CD4-positive, alpha-beta memory T cell (primary cell): ENCODE data around the gene SYTL3. TPM values are rescaled to one million over a fixed set of nuclear protein-coding genes. Genes with fewer than 3 reads are reported as not detected.
"Not testable (repeated sequence)": the region's sequence is repeated elsewhere in the genome, so short reads cannot be mapped to it uniquely, and the experiment has no call there.

Experiments
- CTCF ChIA-PET: fragments of 350-600 bp; sonication (Branson Sonifier 250); formaldehyde crosslinking; loops from one replicate; lab custom pipeline; 2021; ENCODE audit warnings: inconsistent platforms; ENCODE audit not compliant: partially characterized antibody; lab: Charles Lee
- POLR2A ChIA-PET: fragments of 350-600 bp; sonication (Branson Sonifier 250); formaldehyde crosslinking; loops from one replicate; lab custom pipeline; 2021; ENCODE audit not compliant: partially characterized antibody; lab: Charles Lee
- DNase-seq, 5 donors: peaks; one replicate each; pipeline versions ENCODE4 v3.0.0 to v3.0.0-alpha.2; 2020 to 2022; ENCODE audit warnings: mixed read lengths in 1 of 5
- H3K27ac ChIP-seq: one replicate; pipeline ENCODE4 v1.7.0; 2013; ENCODE audit warnings: low read depth, low read length
- H3K27me3 ChIP-seq: 2 replicates; pipeline ENCODE4 v1.7.0; 2013; ENCODE audit warnings: mild to moderate bottlenecking, low read length, moderate library complexity; ENCODE audit not compliant: insufficient read depth
- H3K36me3 ChIP-seq: 2 replicates; pipeline ENCODE4 v1.7.0; 2013; ENCODE audit warnings: mild to moderate bottlenecking, low read length, moderate library complexity; ENCODE audit not compliant: insufficient read depth
- H3K4me1 ChIP-seq: 2 replicates; pipeline ENCODE4 v1.7.0; 2013; ENCODE audit warnings: mild to moderate bottlenecking, low read length, moderate library complexity; ENCODE audit not compliant: insufficient read depth
- H3K4me3 ChIP-seq, 2 donors: one replicate each; pipeline ENCODE4 v1.7.0; 2013; ENCODE audit warnings: low read length in 2 of 2, mild to moderate bottlenecking in 1 of 2
- H3K9me3 ChIP-seq, 2 donors: one replicate each; pipeline ENCODE4 v1.7.0; 2013; ENCODE audit warnings: low read length in 2 of 2, control low read depth in 1 of 2; ENCODE audit not compliant: control insufficient read depth in 1 of 2
- H3K27ac Mint-ChIP-seq, 7 donors: one replicate each; pipeline ENCODE4 v1.8.0; 2020 to 2021; ENCODE audit warnings: mixed read lengths in 7 of 7, mild to moderate bottlenecking in 6 of 7, inconsistent platforms in 3 of 7, moderate library complexity in 3 of 7
- H3K27me3 Mint-ChIP-seq, 2 donors: one replicate each; pipeline ENCODE4 v1.8.0; 2020 to 2021; ENCODE audit warnings: mixed read lengths in 2 of 2
- H3K36me3 Mint-ChIP-seq, 2 donors: one replicate each; pipeline ENCODE4 v1.8.0; 2020 to 2021; ENCODE audit warnings: mixed read lengths in 2 of 2, inconsistent platforms in 1 of 2, mild to moderate bottlenecking in 1 of 2
- H3K4me1 Mint-ChIP-seq, 4 donors: one replicate each; pipeline ENCODE4 v1.8.0; 2020 to 2021; ENCODE audit warnings: mixed read lengths in 4 of 4, mild to moderate bottlenecking in 1 of 4
- H3K4me3 Mint-ChIP-seq, 8 donors: one replicate each; pipeline ENCODE4 v1.8.0; 2020 to 2021; ENCODE audit warnings: mixed read lengths in 8 of 8, mild to moderate bottlenecking in 7 of 8, moderate library complexity in 6 of 8, inconsistent platforms in 3 of 8
- H3K9me3 Mint-ChIP-seq, 8 donors: one replicate each; pipeline ENCODE4 v1.8.0; 2020 to 2021; ENCODE audit warnings: mixed read lengths in 8 of 8, mild to moderate bottlenecking in 5 of 8, inconsistent platforms in 3 of 8, moderate library complexity in 1 of 8
- intact Hi-C: fragments of 100-400 bp; cut with micrococcal nuclease; formaldehyde crosslinking; loops from one replicate; pipeline ENCODE4 v1.15.1; 2023
- polyA plus RNA-seq, 2 donors: library from polyadenylated mRNA; unstranded; fragments of 300-500 nt; fragmentation: Illumina TruSeq; gene quantifications; one replicate each; pipeline ENCODE4 v1.2.3, GENCODE V29; 2021
- total RNA-seq, 2 experiments: library from RNA; stranded (reverse); gene quantifications; one replicate each; pipeline ENCODE4 v1.2.3, GENCODE V29; 2021

The SYTL3 gene
- total and polyA plus RNA-seq, 4 experiments from 2014 or later = 11.9 to 24.3 (median 17.8) TPM

- H3K4me3 ChIP-seq, DNase-seq, H3K27ac ChIP-seq, H3K27me3 ChIP-seq, POLR2A ChIA-PET, H3K9me3 ChIP-seq, intact Hi-C loops, H3K4me1 Mint-ChIP-seq, H3K4me1 ChIP-seq, H3K9me3 Mint-ChIP-seq, H3K27me3 Mint-ChIP-seq, H3K4me3 Mint-ChIP-seq, H3K36me3 ChIP-seq: not testable (repeated sequence)
- CTCF ChIA-PET = interaction anchor here (0.6 to 3.9 kb wide), 5 partner anchors 10 to 474 kb away, joined by 3 to 17 read pairs (median 7); no protein-coding TSS in a partner anchor
- peaks cover 32 to 51% of the 10 kb centered on the region in 2 donors for H3K36me3 Mint-ChIP-seq
- peak overlapping the region in 1 of 7 donors; percentile 3 for H3K27ac Mint-ChIP-seq
Observed at GRCh38 chr6:158672119-158672518, 22.3 kb downstream of the SYTL3 start.

- H3K9me3 ChIP-seq = no peaks in the 10 kb centered on the region
- ChIA-PET CTCF (interaction anchor here (1.6 to 3.9 kb wide), 5 partner anchors 11 to 474 kb away, joined by 4 to 17 read pairs (median 7); no protein-coding TSS in a partner anchor), POLR2A (interaction anchor here (0.7 kb wide), 1 partner anchor 126 kb away, joined by 3 read pairs; no protein-coding TSS in a partner anchor)
- no peaks in the 10 kb centered on the region for H3K36me3 ChIP-seq
- H3K27me3 ChIP-seq = no peaks in the 10 kb centered on the region
- Mint-ChIP-seq H3K27ac (peak overlapping the region in 3 of 7 donors; percentile 12 to 52 (median 37)), H3K4me1 (peaks cover 4 to 6% (median 6%) of the 10 kb centered on the region in 4 donors), H3K36me3 (peaks cover 26 to 46% of the 10 kb centered on the region in 2 donors), H3K9me3 (peaks cover 0 to 2% (median 0%) of the 10 kb centered on the region in 8 donors), H3K27me3 (no peaks in the 10 kb centered on the region), H3K4me3 (no peak overlapping the region)
- H3K27ac ChIP-seq = no peak overlapping the region
- H3K4me1 ChIP-seq = no peaks in the 10 kb centered on the region
- no peak overlapping the region for H3K4me3 ChIP-seq
- intact Hi-C loops = no loop called here
- no peak for DNase-seq
Observed at GRCh38 chr6:158672726-158673125, 22.9 kb downstream of the SYTL3 start.

DNA sequence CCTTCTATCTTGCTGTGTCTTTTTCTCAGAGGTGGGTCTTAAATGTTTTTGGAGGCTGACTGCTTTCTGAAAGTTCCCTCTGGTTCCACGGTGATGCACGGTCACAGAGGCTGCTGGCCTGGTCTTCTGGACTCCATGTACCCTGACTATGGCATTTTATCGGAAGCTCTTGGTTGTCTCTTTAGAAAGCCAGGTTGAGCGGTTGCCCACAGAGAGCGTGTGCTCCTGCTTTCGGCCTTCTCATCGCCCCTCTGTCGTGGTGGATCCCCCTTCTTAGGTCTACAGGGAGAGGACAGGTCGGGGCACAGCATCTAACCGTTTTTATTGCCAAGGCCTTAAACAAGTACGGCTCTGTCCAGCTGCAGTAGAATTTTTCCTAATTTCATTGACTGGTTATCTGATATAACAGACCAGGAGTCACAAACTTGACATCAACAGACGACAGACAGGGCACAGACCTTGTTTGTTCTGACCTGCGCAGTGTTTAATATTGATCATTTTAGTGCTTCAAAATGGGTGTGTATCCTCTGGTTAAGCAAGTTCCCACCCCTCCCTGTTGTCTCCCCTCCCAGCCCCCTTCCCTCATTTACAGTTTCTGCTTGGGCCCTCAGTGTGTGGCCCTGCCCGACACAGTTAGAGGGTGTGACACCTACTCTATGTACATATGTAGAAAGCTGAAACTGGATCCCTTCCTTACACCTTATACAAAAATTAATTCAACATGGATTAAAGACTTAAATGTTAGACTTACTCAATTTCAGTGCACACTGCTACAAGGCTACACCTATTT is 24.7 kb downstream of the SYTL3 start:
- H3K4me1 Mint-ChIP-seq = peaks cover 0 to 8% (median 4%) of the 10 kb centered on the region in 4 donors
- peak overlapping the region in 5 of 7 donors; percentile 13 to 55 (median 36) for H3K27ac Mint-ChIP-seq
- peaks cover 16 to 45% of the 10 kb centered on the region in 2 donors for H3K36me3 Mint-ChIP-seq
- H3K4me1 ChIP-seq = no peaks in the 10 kb centered on the region
- intact Hi-C loops = no loop called here
- ChIA-PET CTCF (interaction anchor here (0.6 to 3.9 kb wide), 4 partner anchors 14 to 70 kb away, joined by 3 to 17 read pairs (median 3); no protein-coding TSS in a partner anchor), POLR2A (no interaction called here)
- no peaks in the 10 kb centered on the region for H3K36me3 ChIP-seq
- H3K9me3 ChIP-seq = no peaks in the 10 kb centered on the region
- H3K4me3 ChIP-seq = no peak overlapping the region
- no peak overlapping the region for H3K27ac ChIP-seq
- H3K27me3 Mint-ChIP-seq = no peaks in the 10 kb centered on the region
- H3K9me3 Mint-ChIP-seq = peaks cover 0 to 2% (median 0%) of the 10 kb centered on the region in 8 donors
- no peak for DNase-seq
- no peaks in the 10 kb centered on the region for H3K27me3 ChIP-seq
- peak overlapping the region in 1 of 8 donors; percentile 46 for H3K4me3 Mint-ChIP-seq

DNA sequence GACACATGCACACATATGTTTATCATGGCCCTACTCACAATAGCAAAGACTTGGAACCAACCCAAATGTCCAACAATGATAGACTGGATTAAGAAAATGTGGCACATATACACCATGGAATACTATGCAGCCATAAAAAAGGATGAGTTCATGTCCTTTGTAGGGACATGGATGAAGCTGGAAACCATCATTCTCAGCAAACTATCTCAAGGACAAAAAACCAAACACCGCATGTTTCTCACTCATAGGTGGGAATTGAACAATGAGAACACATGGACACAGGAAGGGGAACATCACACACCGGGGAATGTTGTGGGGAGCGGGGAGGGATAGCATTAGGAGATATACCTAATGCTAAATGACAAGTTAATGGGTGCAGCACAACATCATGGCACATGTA is 27.2 kb downstream of the SYTL3 start:
- H3K36me3 ChIP-seq, H3K27me3 Mint-ChIP-seq, H3K9me3 ChIP-seq, DNase-seq, H3K9me3 Mint-ChIP-seq, H3K4me1 ChIP-seq, intact Hi-C loops, H3K27me3 ChIP-seq, H3K4me3 Mint-ChIP-seq, H3K4me3 ChIP-seq, H3K27ac Mint-ChIP-seq, H3K27ac ChIP-seq: not testable (repeated sequence)
- ChIA-PET CTCF (interaction anchor here (0.7 to 1.3 kb wide), 2 partner anchors 15 to 17 kb away, joined by 4 read pairs; no protein-coding TSS in a partner anchor), POLR2A (interaction anchor here (0.7 to 1.0 kb wide), 2 partner anchors 10 to 32 kb away, joined by 3 read pairs; partner anchors contain the start of gene DYNLT1)
- peaks cover 4 to 13% (median 8%) of the 10 kb centered on the region in 4 donors for H3K4me1 Mint-ChIP-seq
- peaks cover 28 to 51% of the 10 kb centered on the region in 2 donors for H3K36me3 Mint-ChIP-seq

DNA sequence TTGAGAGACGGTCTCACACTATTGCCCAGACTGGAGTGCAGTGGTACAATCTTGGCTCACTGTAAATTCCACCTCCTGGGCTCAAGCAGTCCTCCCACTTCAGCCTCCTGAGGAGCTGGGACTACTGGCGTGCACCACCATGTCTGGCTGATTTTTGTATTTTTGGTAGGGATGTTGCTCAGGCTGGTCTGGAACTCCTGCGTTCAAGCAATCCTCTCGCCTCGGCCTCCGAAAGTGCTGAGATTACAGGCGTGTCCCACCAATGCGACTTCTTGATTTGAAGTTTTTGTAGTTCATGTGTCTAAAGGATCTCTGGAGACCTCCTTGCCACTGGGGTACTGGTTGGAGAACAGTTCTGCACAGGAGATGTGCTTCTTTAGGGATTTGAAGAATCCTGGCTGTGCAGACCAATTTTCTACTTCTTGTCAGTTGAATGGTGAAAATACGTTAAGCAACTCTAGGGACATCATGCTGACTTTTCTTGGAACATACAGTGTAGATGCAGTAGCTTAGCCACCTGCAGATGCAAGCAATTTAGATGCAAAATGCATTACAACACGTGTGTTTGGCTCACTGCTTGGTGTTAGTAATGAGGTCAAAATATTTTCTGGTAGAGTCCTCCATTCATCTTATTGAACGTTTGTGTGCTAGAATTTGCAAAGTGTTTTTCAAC is 28.2 kb downstream of the SYTL3 start:
- Mint-ChIP-seq H3K27ac (peak overlapping the region in 2 of 7 donors; percentile 43 to 48), H3K9me3 (no peaks in the 10 kb centered on the region), H3K27me3 (no peaks in the 10 kb centered on the region), H3K36me3 (peaks cover 35 to 55% of the 10 kb centered on the region in 2 donors), H3K4me3 (no peak overlapping the region), H3K4me1 (peaks cover 4 to 13% (median 8%) of the 10 kb centered on the region in 4 donors)
- intact Hi-C loops = no loop called here
- H3K27ac ChIP-seq = no peak overlapping the region
- no peaks in the 10 kb centered on the region for H3K36me3 ChIP-seq
- no peaks in the 10 kb centered on the region for H3K9me3 ChIP-seq
- no peak overlapping the region for H3K4me3 ChIP-seq
- no peak for DNase-seq
- H3K27me3 ChIP-seq = no peaks in the 10 kb centered on the region
- ChIA-PET CTCF (interaction anchor here (0.7 to 2.5 kb wide), 3 partner anchors 16 to 18 kb away, joined by 4 to 9 read pairs (median 4); no protein-coding TSS in a partner anchor), POLR2A (interaction anchor here (0.7 to 1.0 kb wide), 2 partner anchors 9 to 33 kb away, joined by 3 read pairs; partner anchors contain the start of gene DYNLT1)
- H3K4me1 ChIP-seq = no peaks in the 10 kb centered on the region

GRCh38 chr6:158680015-158680414 is 30.2 kb downstream of the SYTL3 start:
- peak overlapping the region in 3 of 7 donors; percentile 10 to 80 (median 53) for H3K27ac Mint-ChIP-seq
- no peak overlapping the region for H3K4me3 Mint-ChIP-seq
- CTCF ChIA-PET = interaction anchor here (1.6 to 2.5 kb wide), 2 partner anchors 11 to 20 kb away, joined by 6 to 9 read pairs; no protein-coding TSS in a partner anchor

More at GRCh38 chr6:158680015-158680414, 30.2 kb downstream of the SYTL3 start:
- intact Hi-C loops = no loop called here
- Mint-ChIP-seq H3K27me3 (no peaks in the 10 kb centered on the region), H3K4me1 (peaks cover 14 to 25% (median 21%) of the 10 kb centered on the region in 4 donors), H3K9me3 (no peaks in the 10 kb centered on the region), H3K36me3 (peaks cover 37 to 60% of the 10 kb centered on the region in 2 donors)
- peaks cover 6% of the 10 kb centered on the region for H3K36me3 ChIP-seq
- H3K27me3 ChIP-seq = no peaks in the 10 kb centered on the region
- DNase-seq = no peak
- no peaks in the 10 kb centered on the region for H3K9me3 ChIP-seq
- H3K4me3 ChIP-seq = no peak overlapping the region
- peaks cover 4% of the 10 kb centered on the region for H3K4me1 ChIP-seq
- POLR2A ChIA-PET = no interaction called here
- H3K27ac ChIP-seq = no peak overlapping the region
